AML-193 (cell line): ENCODE measurements around the gene GPR162.

Experiments used
- DNase-seq, 2 experiments: peaks; one replicate each; lab custom pipeline; 2025; lab: John Stamatoyannopoulos, UW

GPR162 gene

GRCh38 chr12:6822426-6823135 lies 960 bp downstream of the GPR162 start:
- no peak for DNase-seq

DNA sequence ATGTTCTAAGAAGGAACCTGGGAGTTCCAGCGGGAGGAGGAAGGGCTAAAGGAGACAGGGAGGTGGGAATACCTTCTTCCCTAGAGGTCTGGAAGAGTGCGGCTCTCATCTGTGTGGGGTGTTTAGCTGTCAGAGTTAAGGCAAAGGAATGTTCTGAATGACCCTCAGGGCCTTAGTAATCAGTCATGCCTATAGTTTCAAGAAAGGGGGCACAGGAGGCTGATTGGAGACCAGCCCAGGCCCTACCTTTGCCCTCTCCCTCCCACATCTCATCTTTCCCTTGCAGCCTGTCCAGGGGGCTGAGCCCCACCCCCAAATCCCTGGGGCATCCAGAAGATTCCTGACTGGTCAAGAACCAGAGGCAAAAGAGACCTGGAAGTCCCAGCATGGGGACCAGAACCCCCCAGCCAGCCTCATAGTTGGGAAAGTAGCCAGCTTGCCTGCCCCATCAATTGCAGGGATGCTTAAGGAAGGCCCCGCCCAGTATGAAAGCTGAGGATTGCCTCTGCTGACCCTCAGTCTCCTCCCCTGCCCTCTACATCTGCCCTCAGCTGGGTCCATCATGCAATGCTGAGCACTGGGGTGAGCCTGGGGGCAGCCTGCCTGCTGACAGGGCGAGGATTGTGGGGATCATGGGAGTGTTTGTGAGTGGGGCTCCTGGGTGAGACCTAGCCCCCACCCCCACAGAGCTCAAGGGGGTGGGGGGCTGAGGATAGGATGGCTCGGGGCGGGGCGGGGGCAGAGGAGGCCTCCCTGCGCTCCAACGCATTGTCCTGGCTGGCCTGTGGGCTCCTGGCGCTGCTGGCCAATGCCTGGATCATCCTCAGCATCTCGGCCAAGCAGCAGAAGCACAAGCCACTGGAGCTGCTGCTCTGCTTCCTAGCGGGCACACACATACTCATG lies 1.8 kb downstream of the GPR162 start:
- DNase-seq, result no peak

- DNase-seq, result no peak
These were observed 2.6 kb downstream of the GPR162 start for GRCh38 chr12:6824085-6824775.

GRCh38 chr12:6824901-6825381 lies 3.3 kb downstream of the GPR162 start:
- DNase-seq, result no peak

- peak; percentile 72 to 77 for DNase-seq
These were observed 3.9 kb downstream of the GPR162 start for GRCh38 chr12:6825398-6826124.

DNA sequence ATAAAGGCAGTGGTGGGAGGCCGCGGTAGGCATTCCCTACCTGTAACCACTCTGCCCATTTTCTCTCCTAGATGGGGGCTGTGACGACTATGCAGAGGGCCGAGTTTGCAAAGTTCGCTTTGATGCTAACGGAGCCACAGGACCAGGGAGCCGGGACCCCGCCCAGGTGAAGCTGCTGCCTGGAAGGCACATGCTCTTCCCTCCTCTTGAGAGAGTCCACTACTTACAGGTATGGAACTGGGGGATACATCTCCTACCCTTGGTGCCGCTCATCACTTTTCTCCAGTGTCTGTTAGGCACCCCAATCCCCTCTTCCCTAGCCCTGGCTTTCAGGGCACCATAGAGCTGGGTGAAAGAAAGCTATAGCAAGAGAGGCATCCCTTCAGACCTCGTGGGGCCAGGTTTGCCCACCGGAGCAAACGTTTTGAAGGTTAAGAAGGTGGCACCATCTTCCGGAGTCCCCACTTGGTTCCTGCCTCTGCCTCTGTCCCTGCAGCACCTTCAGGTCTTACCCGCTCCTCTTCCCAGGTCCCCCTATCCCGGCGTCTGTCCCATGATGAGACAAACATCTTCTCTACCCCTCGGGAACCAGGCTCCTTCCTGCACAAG lies 4.6 kb downstream of the GPR162 start:
- DNase-seq, result no peak

- no peak for DNase-seq
These were observed 5.3 kb downstream of the GPR162 start for GRCh38 chr12:6826734-6827436.

- DNase-seq, result peak; percentile 13 to 42
These were observed 5.9 kb downstream of the GPR162 start for GRCh38 chr12:6827437-6827911.

- DNase-seq, result no peak
These were observed 6.6 kb downstream of the GPR162 start, which contains the start of gene P3H3 for GRCh38 chr12:6827982-6828780. TSS of gene P3H3 (plus strand) at chr12:6828407. CDS start at chr12:6828441, 34 bp downstream.

- no peak for DNase-seq
These were observed 7.3 kb downstream of the GPR162 start for GRCh38 chr12:6828781-6829535.

GRCh38 chr12:6829536-6830220 lies 8.1 kb downstream of the GPR162 start:
- DNase-seq, result no peak

- no peak for DNase-seq
These were observed 8.8 kb downstream of the GPR162 start for GRCh38 chr12:6830286-6830890.

DNA sequence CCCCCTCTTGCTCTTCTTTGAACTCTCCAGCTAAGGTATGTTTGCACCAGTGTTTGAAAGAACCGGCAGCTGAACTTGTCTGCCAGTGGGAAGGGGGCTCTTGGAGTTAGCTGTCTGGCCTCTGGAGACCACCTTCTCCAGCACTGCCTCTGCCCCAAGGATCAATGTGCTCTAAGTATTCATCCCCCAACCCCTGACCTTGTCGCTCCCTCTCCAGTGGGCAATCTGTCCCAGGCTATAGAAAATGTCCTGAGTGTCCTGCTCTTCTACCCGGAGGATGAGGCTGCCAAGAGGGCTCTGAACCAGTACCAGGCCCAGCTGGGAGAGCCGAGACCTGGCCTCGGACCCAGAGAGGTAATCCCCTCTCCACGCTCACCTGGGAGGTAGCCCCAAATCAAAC lies 9.4 kb downstream of the GPR162 start:
- no peak for DNase-seq

GRCh38 chr12:6831450-6831995 lies 9.9 kb downstream of the GPR162 start:
- no peak for DNase-seq

- no peak for DNase-seq
These were observed 10.5 kb downstream of the GPR162 start for GRCh38 chr12:6832125-6832524.

DNA sequence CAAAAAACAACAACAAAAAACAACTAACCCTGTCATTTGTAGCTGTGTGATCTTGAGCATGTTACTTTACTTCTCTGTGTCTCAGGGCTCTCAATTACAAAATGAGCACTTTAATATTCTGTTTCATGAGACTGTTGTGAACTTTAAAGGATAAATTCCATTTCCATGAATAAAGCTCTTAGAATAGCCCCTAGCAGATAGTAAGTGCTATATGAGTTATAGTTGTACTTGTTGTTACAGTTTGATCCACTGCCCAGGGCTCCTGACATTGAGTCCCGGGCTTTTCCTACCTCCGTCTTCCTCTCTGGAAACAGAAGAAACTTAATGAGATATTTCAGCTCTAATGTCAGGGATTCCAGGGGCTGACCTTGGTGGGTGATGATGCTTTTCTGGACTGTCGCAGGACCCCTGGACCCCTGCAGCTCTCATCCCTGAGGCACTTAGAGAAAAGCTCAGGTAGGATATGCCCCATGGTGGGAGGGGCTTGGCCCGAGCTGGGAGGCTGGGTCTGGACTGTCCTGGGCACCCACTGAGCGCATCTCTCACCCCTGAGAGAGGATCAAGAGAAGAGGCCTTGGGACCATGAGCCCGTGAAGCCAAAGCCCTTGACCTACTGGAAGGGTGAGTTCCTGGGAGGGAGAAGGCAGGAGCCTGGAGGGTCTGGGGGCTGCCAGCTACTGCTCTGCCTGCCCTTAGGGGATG lies 11.7 kb downstream of the GPR162 start:
- DNase-seq, result no peak

DNA sequence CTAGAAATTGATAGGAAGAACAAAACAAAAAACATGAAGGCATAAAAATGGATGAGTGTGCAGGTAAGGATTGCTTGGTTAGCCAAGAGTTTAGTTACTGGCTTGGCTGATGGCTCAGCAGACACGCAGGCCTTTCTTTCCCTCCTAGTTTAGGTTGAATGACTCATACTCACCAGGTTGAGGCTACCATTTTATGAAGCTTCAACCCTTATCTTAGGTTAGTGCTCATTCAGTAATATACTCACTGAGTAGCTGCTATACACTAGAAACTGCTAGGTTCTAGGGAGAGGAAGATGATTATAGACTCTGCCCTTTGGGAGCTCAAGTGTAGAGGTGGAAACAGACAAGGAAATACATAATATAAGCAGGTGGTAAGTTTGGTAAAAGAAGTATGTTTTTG lies 12.6 kb downstream of the GPR162 start:
- DNase-seq, result no peak
